Activated CD4-positive, alpha-beta T cell treated with anti-CD3 and anti-CD28 coated beads for 36 hours (primary cell): ENCODE measurements around the gene RCHY1. TPM values are rescaled to one million over a fixed set of nuclear protein-coding genes. Genes with fewer than 3 reads are reported as not detected.
"Not testable (repeated sequence)": the region's sequence is repeated elsewhere in the genome, so short reads cannot be mapped to it uniquely, and the experiment has no call there.

Source experiments
- ATAC-seq: fragments of 200-7000 bp; cut with Tn5 transposase; one replicate; pipeline ENCODE4 v1.10.0; 2021; ENCODE audit warnings: mild to moderate bottlenecking, moderate library complexity
- CTCF ChIA-PET: fragments of 350-600 bp; sonication (Branson Sonifier 250); formaldehyde crosslinking; loops from one replicate; lab custom pipeline; 2021; ENCODE audit warnings: antibody characterized with exemption; lab: Charles Lee
- POLR2A ChIA-PET: fragments of 350-600 bp; sonication (Branson Sonifier 250); formaldehyde crosslinking; loops from one replicate; lab custom pipeline; 2021; ENCODE audit warnings: antibody characterized with exemption, inconsistent platforms; lab: Charles Lee
- DNase-seq: peaks from one replicate; pipeline ENCODE4 v3.0.0-alpha.2; 2020
- H3K27ac Mint-ChIP-seq: one replicate; pipeline ENCODE4 v1.8.0; 2021; ENCODE audit warnings: mixed read lengths
- H3K27me3 Mint-ChIP-seq: one replicate; pipeline ENCODE4 v1.8.0; 2021; ENCODE audit warnings: mixed read lengths
- H3K36me3 Mint-ChIP-seq: one replicate; pipeline ENCODE4 v1.8.0; 2021; ENCODE audit warnings: low read depth, mixed read lengths
- H3K4me1 Mint-ChIP-seq: one replicate; pipeline ENCODE4 v1.8.0; 2021; ENCODE audit warnings: mixed read lengths
- H3K4me3 Mint-ChIP-seq: one replicate; pipeline ENCODE4 v1.8.0; 2021; ENCODE audit warnings: mild to moderate bottlenecking, moderate library complexity, mixed read lengths
- H3K9me3 Mint-ChIP-seq: one replicate; pipeline ENCODE4 v1.8.0; 2021; ENCODE audit warnings: low read depth, mixed read lengths
- intact Hi-C, 2 experiments: fragments of 100-400 bp; cut with DNase I in 1 of 2; cut with micrococcal nuclease in 1 of 2; formaldehyde crosslinking; loops; one replicate each; pipeline versions ENCODE4 v1.14.2 to v1.15.1; 2022 to 2024; cut with DNase I, micrococcal nuclease
- total RNA-seq, 2 experiments: library from RNA; stranded (reverse); gene quantifications; one replicate each; pipeline ENCODE4 v1.2.3, GENCODE V29; 2021

Gene RCHY1
- total RNA-seq, 2 experiments from 2014 or later = 32.9 to 33.7 TPM

DNA sequence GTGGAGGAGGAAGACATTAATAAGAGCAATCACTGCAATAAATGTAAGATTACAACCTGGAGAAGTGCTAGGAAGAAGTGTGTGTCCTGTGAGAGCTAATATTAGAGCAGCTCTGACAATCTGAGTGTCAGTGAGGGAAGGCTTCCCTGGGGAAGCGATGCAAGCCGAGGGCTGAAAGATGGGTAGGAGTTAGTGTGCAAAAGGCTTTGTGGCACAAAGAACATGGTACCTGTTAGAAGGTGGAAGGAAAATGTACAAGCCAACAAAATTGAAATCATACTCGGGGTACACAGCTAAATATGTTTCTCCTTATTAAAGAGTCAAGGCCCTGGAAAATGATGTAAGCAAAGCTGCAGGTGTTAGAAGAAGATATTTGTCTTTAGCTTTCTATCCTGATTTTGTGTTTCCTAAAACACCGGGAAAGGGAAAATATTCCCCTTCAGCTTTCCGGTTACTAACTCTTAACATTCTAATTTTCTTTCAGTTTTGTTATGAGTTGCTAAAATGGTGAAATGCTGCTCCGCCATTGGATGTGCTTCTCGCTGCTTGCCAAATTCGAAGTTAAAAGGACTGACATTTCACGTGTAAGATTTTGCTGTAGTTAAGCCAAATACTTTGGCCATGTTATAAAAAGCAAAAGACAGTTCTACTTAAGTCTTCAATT is 878 bp upstream of the RCHY1 start:
- CTCF ChIA-PET = interaction anchor here (0.9 to 3.0 kb wide), 5 partner anchors 11 to 209 kb away, joined by 3 to 17 read pairs (median 4); partner anchors contain the start of gene USO1
- peak overlapping the region; percentile 95 for H3K27ac Mint-ChIP-seq
- ATAC-seq (no peak), DNase-seq (peak; percentile 39)
- H3K4me1 Mint-ChIP-seq = peaks cover 33% of the 10 kb centered on the region
- no peaks in the 10 kb centered on the region for H3K27me3 Mint-ChIP-seq
- intact Hi-C loops = loop anchor here (1.0 to 10.0 kb wide), 10 partner anchors 115 to 1640 kb away; partner anchors contain the start of genes G3BP2 (in 2 of the 2), NUP54 (in 2 of the 2), USO1 (in 2 of the 2) and CCNG2 (in 1 of the 2)
- peaks cover 32% of the 10 kb centered on the region for H3K36me3 Mint-ChIP-seq
- no peak overlapping the region for H3K4me3 Mint-ChIP-seq
- POLR2A ChIA-PET = interaction anchor here (0.5 to 1.9 kb wide), 2 partner anchors 134 to 209 kb away, joined by 4 to 8 read pairs; partner anchors contain the start of gene USO1
- no peaks in the 10 kb centered on the region for H3K9me3 Mint-ChIP-seq

DNA sequence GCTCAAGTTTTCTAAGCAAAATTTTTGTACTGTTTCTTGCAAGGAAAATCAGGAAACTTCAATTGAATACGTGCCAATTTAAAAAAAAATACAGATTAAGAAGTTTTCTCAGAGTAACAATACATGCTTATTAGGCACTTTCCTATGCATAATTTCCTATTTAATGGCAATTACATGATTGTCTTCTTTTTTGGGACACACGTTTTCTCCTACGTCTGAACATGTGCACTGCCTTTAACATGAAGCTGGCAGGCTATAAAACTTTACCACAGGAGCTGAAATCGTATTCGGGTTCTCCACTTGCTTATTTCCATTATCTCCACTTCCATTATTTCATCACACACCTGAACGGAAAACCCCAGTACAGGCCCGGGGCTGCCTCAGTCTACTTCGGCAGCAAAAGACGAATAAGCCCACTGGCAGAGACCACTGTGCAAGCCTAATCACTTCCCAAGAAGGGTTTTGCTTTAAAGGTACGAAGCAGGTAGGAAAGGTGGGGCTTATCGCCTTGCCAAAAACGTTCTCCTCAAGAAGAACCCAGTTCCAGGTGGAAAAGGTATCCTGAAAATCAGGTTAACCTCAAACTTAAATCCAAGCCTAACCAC is 575 bp downstream of the RCHY1 start:
- H3K36me3 Mint-ChIP-seq = peaks cover 30% of the 10 kb centered on the region
- DNase-seq (no peak), ATAC-seq (no peak)
- POLR2A ChIA-PET = interaction anchor here (0.6 to 1.9 kb wide), 3 partner anchors 126 to 213 kb away, joined by 3 to 8 read pairs (median 3); partner anchors contain the start of gene USO1
- no peak overlapping the region for H3K4me3 Mint-ChIP-seq
- no peaks in the 10 kb centered on the region for H3K27me3 Mint-ChIP-seq
- CTCF ChIA-PET = interaction anchor here (0.5 to 3.0 kb wide), 6 partner anchors 11 to 210 kb away, joined by 3 to 17 read pairs (median 5); partner anchors contain the start of gene USO1
- peaks cover 39% of the 10 kb centered on the region for H3K4me1 Mint-ChIP-seq
- H3K27ac Mint-ChIP-seq = peak overlapping the region; percentile 95
- intact Hi-C loops = loop anchor here (1.0 to 10.0 kb wide), 10 partner anchors 117 to 1641 kb away; partner anchors contain the start of genes G3BP2 (in 2 of the 2), NUP54 (in 2 of the 2), USO1 (in 2 of the 2) and CCNG2 (in 1 of the 2)
- H3K9me3 Mint-ChIP-seq = no peaks in the 10 kb centered on the region

DNA sequence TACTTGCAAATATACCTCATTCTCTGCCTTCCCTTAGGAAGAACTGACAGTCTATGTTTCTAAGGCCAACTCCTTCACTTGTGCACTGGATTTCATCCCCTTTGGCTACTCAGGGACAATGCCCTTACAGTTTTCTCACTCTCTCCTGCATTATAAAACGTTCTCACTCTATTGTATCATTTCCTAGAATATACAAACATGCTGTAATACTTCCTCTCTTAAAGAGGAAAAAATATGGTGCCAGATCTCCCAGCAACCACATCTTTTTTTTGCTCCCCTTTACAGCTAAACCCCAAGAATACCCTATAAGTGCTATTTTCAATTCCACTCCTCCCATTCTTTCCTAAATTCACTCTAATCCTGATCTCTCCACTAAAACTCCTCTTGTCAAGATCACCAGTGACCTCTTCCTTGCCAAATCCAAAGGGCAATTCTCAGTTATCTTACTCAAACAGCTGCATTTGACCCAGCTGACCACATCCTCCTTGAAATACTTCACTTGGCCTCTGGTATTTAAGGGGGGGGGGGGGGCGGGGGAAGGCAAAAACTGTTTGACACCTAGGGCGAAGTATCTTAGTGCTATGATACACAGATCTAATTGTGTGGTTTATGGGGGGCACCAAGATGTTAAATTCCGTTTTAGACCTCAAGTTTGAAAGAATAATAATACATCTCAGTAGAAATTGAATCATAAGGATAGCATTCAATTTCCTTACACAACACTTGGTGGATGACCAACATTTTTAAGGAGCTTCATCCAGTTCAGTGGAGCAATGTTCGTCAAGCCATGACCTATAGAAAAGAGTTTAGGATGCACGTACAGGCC is 1.6 kb downstream of the RCHY1 start:
- CTCF ChIA-PET = interaction anchor here (0.6 to 3.0 kb wide), 3 partner anchors 14 to 211 kb away, joined by 3 to 17 read pairs (median 15); partner anchors contain the start of gene USO1

DNA sequence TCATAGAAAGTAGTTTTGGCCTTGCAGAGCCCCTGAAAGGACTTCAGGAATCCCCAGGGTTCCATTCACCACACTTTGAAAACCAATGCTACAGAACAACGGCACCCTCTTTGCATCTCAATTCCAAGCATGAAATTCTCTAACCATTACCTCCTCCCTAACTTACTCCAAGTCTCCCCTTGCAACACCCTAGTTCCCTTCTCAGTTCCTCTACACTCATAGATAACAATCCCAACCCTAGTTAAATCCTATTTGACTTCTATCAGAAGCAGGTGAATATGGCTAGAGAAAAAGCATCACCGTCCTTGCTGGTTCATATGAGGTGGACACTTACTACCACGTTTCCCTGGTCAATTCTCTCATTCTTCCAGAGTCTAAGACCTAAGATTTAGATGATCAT is 2.4 kb downstream of the RCHY1 start:
- H3K27me3 Mint-ChIP-seq = no peaks in the 10 kb centered on the region
- ChIA-PET POLR2A (no interaction called here), CTCF (interaction anchor here (1.5 kb wide), 1 partner anchor 14 kb away, joined by 4 read pairs; no protein-coding TSS in a partner anchor)
- peaks cover 33% of the 10 kb centered on the region for H3K4me1 Mint-ChIP-seq
- intact Hi-C loops = loop anchor here in 1 of 2 experiments (10.0 kb wide), 2 partner anchors 543 to 1643 kb away; partner anchors contain the start of gene CCNG2
- DNase-seq (no peak), ATAC-seq (no peak)
- H3K9me3 Mint-ChIP-seq = no peaks in the 10 kb centered on the region
- no peak overlapping the region for H3K27ac Mint-ChIP-seq
- peaks cover 22% of the 10 kb centered on the region for H3K36me3 Mint-ChIP-seq
- no peak overlapping the region for H3K4me3 Mint-ChIP-seq

More for the DNA sequence above, 1.6 kb downstream of the RCHY1 start:
- no peak overlapping the region for H3K4me3 Mint-ChIP-seq
- peak overlapping the region; percentile 95 for H3K27ac Mint-ChIP-seq
- POLR2A ChIA-PET = interaction anchor here (0.6 kb wide), 1 partner anchor 127 kb away, joined by 3 read pairs; no protein-coding TSS in a partner anchor
- no peaks in the 10 kb centered on the region for H3K27me3 Mint-ChIP-seq
- H3K9me3 Mint-ChIP-seq = no peaks in the 10 kb centered on the region
- ATAC-seq = no peak
- intact Hi-C loops = loop anchor here in 1 of 2 experiments (10.0 kb wide), 2 partner anchors 542 to 1642 kb away; partner anchors contain the start of gene CCNG2
- peaks cover 22% of the 10 kb centered on the region for H3K36me3 Mint-ChIP-seq
- DNase-seq = no peak
- H3K4me1 Mint-ChIP-seq = peaks cover 38% of the 10 kb centered on the region

GRCh38 chr4:75509592-75509991 is 4.6 kb downstream of the RCHY1 start:
- ATAC-seq, DNase-seq, H3K27me3 Mint-ChIP-seq, H3K4me3 Mint-ChIP-seq, intact Hi-C loops, H3K27ac Mint-ChIP-seq, CTCF ChIA-PET, POLR2A ChIA-PET, H3K9me3 Mint-ChIP-seq: not testable (repeated sequence)
- Mint-ChIP-seq H3K36me3 (peaks cover 31% of the 10 kb centered on the region), H3K4me1 (peaks cover 26% of the 10 kb centered on the region)

DNA sequence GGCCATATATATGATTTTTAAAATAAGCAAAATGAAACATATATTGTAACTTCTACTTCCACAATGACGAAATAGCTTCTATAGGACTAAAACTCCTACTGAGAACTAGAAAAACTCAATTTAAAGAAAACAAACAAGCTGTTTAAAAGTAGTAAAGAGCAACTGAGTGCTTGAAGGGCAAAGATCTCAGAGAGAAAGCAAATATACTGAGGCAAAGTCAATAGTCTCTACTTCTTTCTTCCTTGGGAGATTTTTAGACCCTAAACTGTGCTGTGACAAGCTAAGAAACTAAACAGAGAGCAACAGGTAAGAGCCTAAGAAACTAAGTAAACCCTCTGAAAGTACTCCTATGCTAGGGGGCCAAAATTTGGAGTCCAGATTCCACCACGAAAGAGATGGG is 8.6 kb downstream of the RCHY1 start:
- no peak for DNase-seq
- H3K4me3 Mint-ChIP-seq = no peak overlapping the region
- peaks cover 19% of the 10 kb centered on the region for H3K4me1 Mint-ChIP-seq
- intact Hi-C loops = no loop called here
- ATAC-seq = no peak
- H3K27me3 Mint-ChIP-seq = no peaks in the 10 kb centered on the region
- ChIA-PET CTCF (interaction anchor here (0.9 kb wide), 1 partner anchor 13 kb away, joined by 3 read pairs; no protein-coding TSS in a partner anchor), POLR2A (no interaction called here)
- H3K9me3 Mint-ChIP-seq = no peaks in the 10 kb centered on the region
- no peak overlapping the region for H3K27ac Mint-ChIP-seq
- peaks cover 40% of the 10 kb centered on the region for H3K36me3 Mint-ChIP-seq

- no peak for ATAC-seq
- Mint-ChIP-seq H3K9me3 (peaks cover 6% of the 10 kb centered on the region), H3K36me3 (peaks cover 56% of the 10 kb centered on the region), H3K27me3 (no peaks in the 10 kb centered on the region), H3K4me1 (peaks cover 17% of the 10 kb centered on the region), H3K27ac (no peak overlapping the region), H3K4me3 (no peak overlapping the region)
- CTCF ChIA-PET = interaction anchor here (0.7 kb wide), 1 partner anchor 11 kb away, joined by 4 read pairs; no protein-coding TSS in a partner anchor
- POLR2A ChIA-PET = no interaction called here
- DNase-seq = no peak
- intact Hi-C loops = no loop called here
Measured at GRCh38 chr4:75502671-75503070, 11.5 kb downstream of the RCHY1 start.

DNA sequence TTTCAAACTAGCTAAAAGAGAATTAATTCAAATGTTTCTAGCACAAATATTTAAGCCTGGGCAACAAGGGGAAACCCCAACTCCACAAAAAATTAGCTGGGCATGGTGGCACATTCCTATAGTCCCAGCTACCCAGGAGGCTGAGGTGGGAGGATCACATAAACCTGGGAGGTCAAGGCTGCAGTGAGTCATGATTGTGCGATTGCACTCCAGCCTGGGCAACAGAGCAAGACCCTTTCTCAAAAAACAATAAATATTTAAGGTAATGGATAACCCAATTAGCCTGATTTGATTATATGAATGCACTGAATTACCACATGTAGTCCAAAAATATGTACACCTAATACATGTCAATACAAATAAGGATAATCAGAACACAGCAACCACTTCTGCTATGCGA is 14.3 kb downstream of the RCHY1 start:
- H3K36me3 Mint-ChIP-seq = peaks cover 55% of the 10 kb centered on the region
- POLR2A ChIA-PET = no interaction called here
- intact Hi-C loops = no loop called here

DNA sequence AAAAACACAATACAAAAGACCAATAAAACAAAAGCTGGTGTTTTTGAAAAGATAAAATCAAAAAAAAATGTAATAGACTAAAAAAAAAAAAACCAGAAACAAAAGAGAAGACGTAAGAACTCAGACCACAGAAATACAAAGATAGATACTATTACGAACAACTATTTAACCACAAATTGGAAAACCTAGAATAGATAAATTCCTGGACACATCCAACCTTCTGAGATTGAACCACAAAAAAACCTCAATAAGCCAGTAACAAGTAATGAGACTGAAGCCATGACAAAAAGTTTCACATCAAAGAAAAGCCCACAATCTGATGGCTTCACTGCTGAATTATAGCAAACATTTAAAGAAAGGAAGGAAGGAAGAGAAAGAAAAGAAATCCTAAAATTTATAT is 16.2 kb downstream of the RCHY1 start:
- Mint-ChIP-seq H3K36me3 (peaks cover 50% of the 10 kb centered on the region), H3K27ac (no peak overlapping the region), H3K27me3 (no peaks in the 10 kb centered on the region), H3K4me1 (peaks cover 36% of the 10 kb centered on the region), H3K9me3 (peaks cover 6% of the 10 kb centered on the region), H3K4me3 (no peak overlapping the region)
- CTCF ChIA-PET = interaction anchor here (1.2 kb wide), 1 partner anchor 13 kb away, joined by 4 read pairs; no protein-coding TSS in a partner anchor
- POLR2A ChIA-PET = no interaction called here
- intact Hi-C loops = no loop called here
- DNase-seq (no peak), ATAC-seq (no peak)

More for the DNA sequence above, 14.3 kb downstream of the RCHY1 start:
- H3K4me1 Mint-ChIP-seq = peaks cover 32% of the 10 kb centered on the region
- ATAC-seq (no peak), DNase-seq (no peak)
- no peaks in the 10 kb centered on the region for H3K27me3 Mint-ChIP-seq
- peaks cover 6% of the 10 kb centered on the region for H3K9me3 Mint-ChIP-seq
- H3K27ac Mint-ChIP-seq = no peak overlapping the region
- CTCF ChIA-PET = interaction anchor here (0.5 to 1.1 kb wide), 2 partner anchors 15 to 396 kb away, joined by 3 to 4 read pairs; no protein-coding TSS in a partner anchor
- no peak overlapping the region for H3K4me3 Mint-ChIP-seq

DNA sequence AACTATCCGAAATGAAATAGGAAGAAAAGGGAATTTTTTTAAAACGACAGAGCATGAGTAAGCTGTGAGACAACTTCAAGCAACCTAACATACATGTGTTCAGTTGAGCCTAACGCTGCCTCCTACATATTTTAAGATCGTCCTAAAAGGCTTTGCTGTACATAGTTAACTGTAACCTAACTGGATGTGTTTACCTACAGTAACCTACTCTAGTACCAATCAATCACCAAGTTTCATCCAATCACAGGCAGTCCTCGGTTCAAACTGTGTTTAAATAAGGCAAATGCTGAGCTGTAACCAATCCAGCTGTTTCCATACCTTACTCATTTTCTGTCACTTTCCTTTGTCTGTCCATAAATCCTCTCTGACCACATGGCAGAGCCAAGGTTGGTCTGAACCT is 17.1 kb downstream of the RCHY1 start:
- no peak for DNase-seq
- peaks cover 36% of the 10 kb centered on the region for H3K4me1 Mint-ChIP-seq
- POLR2A ChIA-PET = no interaction called here
- H3K4me3 Mint-ChIP-seq = no peak overlapping the region
- peaks cover 6% of the 10 kb centered on the region for H3K9me3 Mint-ChIP-seq
- H3K36me3 Mint-ChIP-seq = peaks cover 45% of the 10 kb centered on the region
- CTCF ChIA-PET = interaction anchor here (1.2 to 1.6 kb wide), 2 partner anchors 14 kb away, joined by 3 to 4 read pairs; no protein-coding TSS in a partner anchor
- H3K27me3 Mint-ChIP-seq = no peaks in the 10 kb centered on the region
- no peak for ATAC-seq
- intact Hi-C loops = no loop called here
- no peak overlapping the region for H3K27ac Mint-ChIP-seq
